ENCODE results near the gene TMPRSS11F.

Gene TMPRSS11F

DNA sequence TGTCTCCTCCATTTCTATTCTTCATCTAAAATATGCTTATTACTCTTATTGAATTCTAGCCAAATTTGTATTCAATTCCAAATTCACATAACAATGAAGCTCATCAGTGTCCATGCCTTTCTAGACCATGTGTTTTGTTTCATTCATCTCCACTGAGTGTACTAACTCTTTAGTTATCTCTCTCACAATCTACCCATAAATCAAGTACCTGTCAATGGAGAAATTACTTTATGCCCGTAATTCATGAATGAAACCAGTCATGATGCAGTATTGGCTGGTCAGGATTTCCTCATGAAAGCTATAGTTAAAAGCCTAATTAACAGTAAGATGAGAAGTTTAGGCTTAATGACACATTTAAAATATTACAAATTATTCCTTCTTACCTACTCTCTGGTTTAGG is 12.2 kb upstream of the TMPRSS11F start:
- DNase-seq (ENCODE audit: low read depth in 2 of 2) = no peak
- H3K4me3 ChIP-seq (replicated peaks in 1 of 2; ENCODE audit: low read depth in 2 of 2, low read length in 2 of 2) = no peak overlapping the region
- TF ChIP-seq, protein P1, sequence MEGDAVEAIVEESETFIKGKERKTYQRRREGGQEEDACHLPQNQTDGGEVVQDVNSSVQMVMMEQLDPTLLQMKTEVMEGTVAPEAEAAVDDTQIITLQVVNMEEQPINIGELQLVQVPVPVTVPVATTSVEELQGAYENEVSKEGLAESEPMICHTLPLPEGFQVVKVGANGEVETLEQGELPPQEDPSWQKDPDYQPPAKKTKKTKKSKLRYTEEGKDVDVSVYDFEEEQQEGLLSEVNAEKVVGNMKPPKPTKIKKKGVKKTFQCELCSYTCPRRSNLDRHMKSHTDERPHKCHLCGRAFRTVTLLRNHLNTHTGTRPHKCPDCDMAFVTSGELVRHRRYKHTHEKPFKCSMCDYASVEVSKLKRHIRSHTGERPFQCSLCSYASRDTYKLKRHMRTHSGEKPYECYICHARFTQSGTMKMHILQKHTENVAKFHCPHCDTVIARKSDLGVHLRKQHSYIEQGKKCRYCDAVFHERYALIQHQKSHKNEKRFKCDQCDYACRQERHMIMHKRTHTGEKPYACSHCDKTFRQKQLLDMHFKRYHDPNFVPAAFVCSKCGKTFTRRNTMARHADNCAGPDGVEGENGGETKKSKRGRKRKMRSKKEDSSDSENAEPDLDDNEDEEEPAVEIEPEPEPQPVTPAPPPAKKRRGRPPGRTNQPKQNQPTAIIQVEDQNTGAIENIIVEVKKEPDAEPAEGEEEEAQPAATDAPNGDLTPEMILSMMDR (IDR thresholded peaks at IDR 0.05; ENCODE audit: low read depth, low read length) = no peak

DNA sequence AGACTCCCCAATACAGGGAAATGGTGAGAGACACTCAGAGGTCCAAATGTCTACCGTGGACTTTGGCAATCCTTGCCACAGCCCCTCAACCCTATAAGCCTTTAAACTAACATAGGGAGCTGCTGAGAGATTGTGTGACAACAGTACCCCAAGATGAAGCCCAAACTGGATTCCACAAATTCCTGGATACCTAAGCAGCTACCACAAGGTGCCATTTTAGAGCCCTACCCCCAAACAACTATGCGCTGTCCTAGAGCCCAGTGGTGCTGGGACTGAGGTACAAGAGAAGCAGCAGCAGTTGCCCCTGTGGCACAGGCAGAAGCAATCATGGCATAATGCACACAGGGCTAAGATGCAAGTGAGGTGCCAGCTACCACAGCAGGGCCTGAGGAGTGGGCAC is 2.7 kb upstream of the TMPRSS11F start:
- DNase-seq (ENCODE audit: low read depth in 2 of 2) = no peak

DNA sequence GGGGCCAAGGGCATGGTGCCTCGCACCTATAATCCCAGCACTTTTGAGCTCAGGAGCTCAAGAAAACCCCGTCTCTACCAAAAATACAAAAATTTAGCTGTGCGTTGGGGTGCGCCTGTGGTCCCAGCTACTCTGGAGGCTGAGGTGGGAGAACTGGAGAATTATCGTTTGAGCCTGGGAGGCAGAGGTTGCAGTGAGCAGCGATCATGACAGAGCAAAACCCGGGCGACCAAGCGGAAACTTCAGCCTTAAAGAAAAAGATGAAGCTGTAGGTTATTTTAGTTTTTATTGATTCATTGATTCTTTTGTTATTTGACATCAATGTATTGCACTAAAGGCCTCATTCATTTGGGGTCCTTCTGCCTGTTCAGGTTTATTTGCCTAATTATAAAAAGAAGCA is 5.4 kb downstream of the TMPRSS11F start:
- TF ChIP-seq, protein P1 (IDR thresholded peaks at IDR 0.05; ENCODE audit: low read depth, low read length) = no peak

More for the DNA sequence above, 2.7 kb upstream of the TMPRSS11F start:
- no peak overlapping the region for H3K4me3 ChIP-seq (replicated peaks in 1 of 2; ENCODE audit: low read depth in 2 of 2, low read length in 2 of 2)
- TF ChIP-seq, protein P1 (IDR thresholded peaks at IDR 0.05; ENCODE audit: low read depth, low read length) = no peak

DNA sequence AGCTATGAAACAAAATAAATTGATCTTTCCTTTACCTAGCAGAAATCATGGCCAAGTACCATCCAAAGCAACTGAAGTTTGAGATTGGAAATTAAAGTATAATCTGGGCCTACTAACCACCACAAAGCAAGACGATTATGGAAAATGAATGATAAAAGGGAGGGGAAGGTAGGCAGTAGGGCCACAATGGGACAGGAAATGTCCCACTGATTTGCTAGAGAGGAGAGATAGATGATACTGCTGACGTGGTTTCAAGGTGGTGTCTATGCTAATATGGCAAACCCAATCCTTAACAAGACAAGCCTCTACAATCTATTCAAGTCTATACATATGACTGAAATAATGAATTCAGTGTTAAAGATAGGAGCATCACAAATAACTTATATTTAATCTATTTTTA is 6.1 kb downstream of the TMPRSS11F start:
- no peak overlapping the region for H3K4me3 ChIP-seq (replicated peaks in 1 of 2; ENCODE audit: low read depth in 2 of 2, low read length in 2 of 2)
- TF ChIP-seq, protein P1 (IDR thresholded peaks at IDR 0.05; ENCODE audit: low read depth, low read length) = no peak
- DNase-seq (ENCODE audit: low read depth in 2 of 2) = no peak

More for the DNA sequence above, 5.4 kb downstream of the TMPRSS11F start:
- DNase-seq (ENCODE audit: low read depth in 2 of 2) = no peak
- no peak overlapping the region for H3K4me3 ChIP-seq (replicated peaks in 1 of 2; ENCODE audit: low read depth in 2 of 2, low read length in 2 of 2)

DNA sequence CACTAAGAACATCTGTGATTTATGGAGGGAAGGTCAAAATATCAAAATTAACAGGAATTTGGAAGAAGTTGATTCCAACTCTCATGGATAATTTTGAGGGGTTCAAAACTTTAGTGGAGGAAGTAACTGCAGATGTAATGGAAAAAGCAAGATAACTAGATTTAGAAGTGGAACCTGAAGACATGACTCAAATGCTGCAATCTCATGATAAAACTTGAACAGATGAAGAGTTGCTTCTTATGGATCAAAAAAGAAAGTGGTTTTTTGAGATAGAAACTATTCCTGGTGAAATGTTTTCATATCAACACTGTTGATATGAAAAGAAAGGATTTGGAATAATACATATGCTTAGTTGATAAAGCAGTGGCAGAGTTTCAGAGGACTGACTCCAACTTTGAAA is 9.7 kb downstream of the TMPRSS11F start:
- H3K4me3 ChIP-seq (replicated peaks in 1 of 2; ENCODE audit: low read depth in 2 of 2, low read length in 2 of 2) = no peak overlapping the region
- DNase-seq (ENCODE audit: low read depth in 2 of 2) = no peak
- TF ChIP-seq, protein P1 (IDR thresholded peaks at IDR 0.05; ENCODE audit: low read depth, low read length) = no peak

DNA sequence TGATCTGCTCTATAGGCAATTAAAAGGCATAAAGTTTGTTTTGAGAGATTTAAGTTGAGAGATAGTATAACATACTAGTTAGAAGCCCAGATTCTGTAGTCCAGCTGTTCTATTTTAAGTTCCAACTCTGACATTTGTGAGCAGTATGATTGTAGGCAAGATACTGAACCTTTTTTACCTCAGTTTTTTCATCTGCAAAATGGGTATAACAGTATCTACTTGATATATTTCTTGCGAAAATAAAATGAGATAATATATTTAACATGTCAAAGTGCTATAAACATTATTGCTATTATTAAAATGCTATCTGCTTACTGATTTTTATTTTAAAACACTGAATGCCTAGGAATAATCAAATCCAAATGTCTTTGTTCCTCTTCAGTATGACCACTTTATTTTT is 19.2 kb downstream of the TMPRSS11F start:
- TF ChIP-seq, protein P1 (IDR thresholded peaks at IDR 0.05; ENCODE audit: low read depth, low read length) = no peak
- no peak overlapping the region for H3K4me3 ChIP-seq (replicated peaks in 1 of 2; ENCODE audit: low read depth in 2 of 2, low read length in 2 of 2)
- DNase-seq (ENCODE audit: low read depth in 2 of 2) = no peak

DNA sequence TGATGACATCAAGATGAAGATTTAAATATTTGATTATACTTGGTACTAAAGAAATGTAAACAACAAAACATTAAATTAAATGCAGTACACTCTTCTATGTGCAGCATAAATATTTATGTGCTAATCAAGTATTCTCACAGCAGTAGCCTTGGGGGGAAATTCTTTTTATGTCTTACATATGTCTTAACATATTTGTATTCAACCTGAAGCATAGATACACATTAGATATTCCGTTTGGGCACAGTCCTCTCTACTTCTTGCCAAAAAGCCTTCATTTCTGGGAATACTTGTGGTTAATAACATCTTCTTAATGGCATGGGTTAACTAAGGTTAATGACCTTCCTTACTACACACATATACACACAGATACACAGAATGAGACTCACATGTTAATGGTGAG is 19.8 kb downstream of the TMPRSS11F start:
- TF ChIP-seq, protein P1 (IDR thresholded peaks at IDR 0.05; ENCODE audit: low read depth, low read length) = no peak
- H3K4me3 ChIP-seq (replicated peaks in 1 of 2; ENCODE audit: low read depth in 2 of 2, low read length in 2 of 2) = no peak overlapping the region
- no peak for DNase-seq (ENCODE audit: low read depth in 2 of 2)

Data from cardiac fibroblast (primary cell).